ENCODE measurements around the gene CHRNB2.

- TF ChIP-seq CTCF (IDR thresholded peaks at IDR 0.05), result no peak
- TF ChIP-seq EP300 (IDR thresholded peaks at IDR 0.05; ENCODE audit: low read depth), result no peak
- TF ChIP-seq POLR2AphosphoS5 (IDR thresholded peaks at IDR 0.05), result no peak
- no peak for TF ChIP-seq POLR2A (IDR thresholded peaks at IDR 0.05)
Observed at GRCh38 chr1:154575951-154576566, 8.5 kb downstream of the CHRNB2 start.
